Right atrium auricular region (tissue), 2 donors: Measurements from ENCODE around the gene ATP5PO. TPM values are rescaled to one million over a fixed set of nuclear protein-coding genes. Genes with fewer than 3 reads are reported as not detected.
A peak's percentile ranks its signal among the peaks of the same experiment; 100 is the strongest.

ENCODE experiments used
- DNase-seq: peaks from one replicate; pipeline ENCODE4 v3.0.0-alpha.2; 2019; ENCODE audit warnings: low spot score
- H3K27ac ChIP-seq, 2 donors: fragments of 200-600 bp; sonication (generic); 1 replicate in 1 of 2; 2 replicates in 1 of 2; pipeline ENCODE4 v1.5.1; 2016 to 2019
- H3K27me3 ChIP-seq, 2 donors: fragments of 200-600 bp; sonication (generic); one replicate each; pipeline versions ENCODE4 v1.5.1 to v1.6.0; 2017 to 2019
- H3K36me3 ChIP-seq: fragments of 200-600 bp; sonication (generic); one replicate; pipeline ENCODE4 v1.5.1; 2016
- H3K4me1 ChIP-seq, 2 donors: fragments of 200-600 bp; sonication (generic); one replicate each; pipeline versions ENCODE4 v1.5.1 to v1.6.0; 2017 to 2019
- H3K4me3 ChIP-seq, 2 donors: fragments of 200-600 bp; sonication (generic); 1 replicate in 1 of 2; 2 replicates in 1 of 2; pipeline ENCODE4 v1.5.1; 2017 to 2019; ENCODE audit warnings: mild to moderate bottlenecking in 1 of 2, moderate library complexity in 1 of 2
- H3K9me3 ChIP-seq, 2 donors: fragments of 200-600 bp; sonication (generic); one replicate each; pipeline ENCODE4 v1.5.1; 2019
- CTCF ChIP-seq, 2 donors: fragments of 200-600 bp; sonication (generic); IDR thresholded peaks; one replicate each; pipeline ENCODE4 v1.5.1; 2019; ENCODE audit warnings: antibody characterized with exemption in 2 of 2
- total RNA-seq, 2 donors: library from RNA; depleted of rRNA; stranded (reverse); fragments of >200 nt; gene quantifications; one replicate each; pipeline ENCODE4 v1.1.0, GENCODE V29; 2016

ATP5PO gene
- total RNA-seq, 2 donors from 2014 or later: 593 to 693 TPM

- Histone ChIP-seq H3K9me3 (no peaks in the 10 kb centered on the region), H3K4me1 (peaks cover 0 to 13% of the 10 kb centered on the region in 2 donors), H3K27ac (no peak overlapping the region), H3K27me3 (no peaks in the 10 kb centered on the region), H3K36me3 (peaks cover 2% of the 10 kb centered on the region), H3K4me3 (peak overlapping the region; percentile 26 to 32)
- DNase-seq: peak; percentile 84
- peak; percentile 53 to 80 for TF ChIP-seq CTCF (IDR thresholded peaks at IDR 0.05)
Measured at GRCh38 chr21:33894736-33895288, 20.8 kb downstream of the ATP5PO start.

- no peak for DNase-seq
- H3K4me1 ChIP-seq: peaks cover 0 to 13% of the 10 kb centered on the region in 2 donors
- H3K4me3 ChIP-seq: no peak overlapping the region
- H3K9me3 ChIP-seq: no peaks in the 10 kb centered on the region
- no peak overlapping the region for H3K27ac ChIP-seq
- no peaks in the 10 kb centered on the region for H3K27me3 ChIP-seq
- TF ChIP-seq CTCF (IDR thresholded peaks at IDR 0.05): no peak
- no peaks in the 10 kb centered on the region for H3K36me3 ChIP-seq
Measured at GRCh38 chr21:33893917-33894316, 21.7 kb downstream of the ATP5PO start.

- no peak overlapping the region for H3K4me3 ChIP-seq
- peaks cover 0 to 13% of the 10 kb centered on the region in 2 donors for H3K4me1 ChIP-seq
- DNase-seq: no peak
- H3K27me3 ChIP-seq: no peaks in the 10 kb centered on the region
- H3K9me3 ChIP-seq: no peaks in the 10 kb centered on the region
- no peak overlapping the region for H3K27ac ChIP-seq
- no peak for TF ChIP-seq CTCF (IDR thresholded peaks at IDR 0.05)
- no peaks in the 10 kb centered on the region for H3K36me3 ChIP-seq
Measured at GRCh38 chr21:33892853-33893252, 22.8 kb downstream of the ATP5PO start.

- DNase-seq: no peak
Measured at GRCh38 chr21:33890187-33890586, 25.4 kb downstream of the ATP5PO start.

GRCh38 chr21:33886321-33886720, 29.3 kb downstream of the ATP5PO start:
- Histone ChIP-seq H3K27me3 (no peaks in the 10 kb centered on the region), H3K27ac (no peak overlapping the region), H3K4me3 (no peak overlapping the region), H3K4me1 (no peaks in the 10 kb centered on the region), H3K9me3 (no peaks in the 10 kb centered on the region), H3K36me3 (no peaks in the 10 kb centered on the region)
- TF ChIP-seq CTCF (IDR thresholded peaks at IDR 0.05): no peak
- DNase-seq: no peak

More at GRCh38 chr21:33890187-33890586, 25.4 kb downstream of the ATP5PO start:
- Histone ChIP-seq H3K9me3 (no peaks in the 10 kb centered on the region), H3K27ac (no peak overlapping the region), H3K4me3 (no peak overlapping the region), H3K27me3 (no peaks in the 10 kb centered on the region), H3K36me3 (no peaks in the 10 kb centered on the region), H3K4me1 (peaks cover 0 to 13% of the 10 kb centered on the region in 2 donors)
- TF ChIP-seq CTCF (IDR thresholded peaks at IDR 0.05): no peak

- Histone ChIP-seq H3K4me3 (no peak overlapping the region), H3K27me3 (no peaks in the 10 kb centered on the region), H3K4me1 (no peaks in the 10 kb centered on the region), H3K9me3 (no peaks in the 10 kb centered on the region), H3K36me3 (no peaks in the 10 kb centered on the region), H3K27ac (no peak overlapping the region)
- no peak for DNase-seq
- no peak for TF ChIP-seq CTCF (IDR thresholded peaks at IDR 0.05)
Measured at GRCh38 chr21:33885172-33885514, 30.5 kb downstream of the ATP5PO start.
